Activated naive CD4-positive, alpha-beta T cell treated with anti-CD3 and anti-CD28 coated beads, Interleukin-2, amount 10 ng/mL, durations not matched to agents 7 days and 5 days (primary cell): ENCODE results near the gene USP16.
"Not testable (repeated sequence)": the region's sequence is repeated elsewhere in the genome, so short reads cannot be mapped to it uniquely, and the experiment has no call there.

ENCODE experiments used
- CTCF ChIA-PET: fragments of 350-600 bp; sonication (Branson Sonifier 250); formaldehyde crosslinking; loops from one replicate; lab custom pipeline; 2021; ENCODE audit warnings: antibody characterized with exemption; lab: Charles Lee
- DNase-seq: peaks from one replicate; pipeline ENCODE4 v3.0.0-alpha.2; 2020
- H3K27ac Mint-ChIP-seq: one replicate; pipeline ENCODE4 v1.8.0; 2021; ENCODE audit warnings: mild to moderate bottlenecking, moderate library complexity, mixed read lengths
- H3K27me3 Mint-ChIP-seq: one replicate; pipeline ENCODE4 v1.8.0; 2021; ENCODE audit warnings: mild to moderate bottlenecking, mixed read lengths
- H3K36me3 Mint-ChIP-seq: one replicate; pipeline ENCODE4 v1.8.0; 2021; ENCODE audit warnings: mixed read lengths
- H3K4me1 Mint-ChIP-seq: one replicate; pipeline ENCODE4 v1.8.0; 2021; ENCODE audit warnings: mixed read lengths
- H3K4me3 Mint-ChIP-seq: one replicate; pipeline ENCODE4 v1.8.0; 2021; ENCODE audit warnings: mild to moderate bottlenecking, moderate library complexity, mixed read lengths
- H3K9me3 Mint-ChIP-seq: one replicate; pipeline ENCODE4 v1.8.0; 2021; ENCODE audit warnings: mixed read lengths

Gene USP16

DNA sequence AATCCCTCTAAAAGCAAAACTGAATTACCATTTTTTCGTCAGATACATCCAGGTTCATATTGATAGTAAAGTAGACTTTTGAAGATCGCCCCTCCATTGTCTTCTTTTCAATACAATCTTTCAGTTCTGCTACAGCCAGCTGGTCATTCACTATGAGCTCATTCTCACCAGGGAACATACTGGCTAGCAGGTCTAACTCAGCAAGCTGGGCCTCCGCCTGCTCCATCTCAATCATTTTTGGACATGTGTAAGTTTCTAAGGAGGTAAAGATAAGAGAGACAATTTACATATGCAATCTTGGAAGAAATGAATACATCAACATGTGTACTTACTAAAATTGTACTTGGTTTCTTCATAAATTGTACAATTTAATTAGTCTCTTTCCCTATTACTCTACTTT is 16.1 kb upstream of the USP16 start:
- H3K9me3 Mint-ChIP-seq, result no peaks in the 10 kb centered on the region
- H3K27ac Mint-ChIP-seq, result no peak overlapping the region
- no peak for DNase-seq
- H3K27me3 Mint-ChIP-seq, result no peaks in the 10 kb centered on the region
- peaks cover 16% of the 10 kb centered on the region for H3K36me3 Mint-ChIP-seq
- CTCF ChIA-PET, result no interaction called here
- no peak overlapping the region for H3K4me3 Mint-ChIP-seq
- no peaks in the 10 kb centered on the region for H3K4me1 Mint-ChIP-seq

DNA sequence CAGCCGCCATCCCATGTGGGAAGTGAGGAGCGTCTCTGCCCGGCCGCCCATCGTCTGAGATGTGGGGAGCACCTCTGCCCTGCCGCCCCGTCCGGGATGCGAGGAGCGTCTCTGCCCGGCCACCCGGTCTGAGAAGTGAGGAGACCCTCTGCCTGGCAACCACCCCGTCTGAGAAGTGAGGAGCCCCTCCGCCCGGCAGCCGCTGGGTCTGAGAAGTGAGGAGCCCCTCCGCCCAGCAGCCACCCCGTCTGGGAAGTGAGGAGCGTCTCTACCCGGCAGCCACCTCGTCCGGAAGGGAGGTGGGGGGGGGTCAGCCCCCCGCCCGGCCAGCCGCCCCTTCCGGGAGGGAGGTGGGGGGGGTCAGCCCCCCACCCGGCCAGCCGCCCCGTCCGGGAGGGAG is 13.2 kb upstream of the USP16 start:
- peaks cover 13% of the 10 kb centered on the region for H3K36me3 Mint-ChIP-seq
- H3K27ac Mint-ChIP-seq, H3K27me3 Mint-ChIP-seq, H3K4me1 Mint-ChIP-seq, H3K9me3 Mint-ChIP-seq, H3K4me3 Mint-ChIP-seq, DNase-seq, CTCF ChIA-PET: not testable (repeated sequence)

GRCh38 chr21:29017639-29018237 is 6.7 kb upstream of the USP16 start:
- no peaks in the 10 kb centered on the region for H3K9me3 Mint-ChIP-seq
- CTCF ChIA-PET, result no interaction called here
- no peaks in the 10 kb centered on the region for H3K27me3 Mint-ChIP-seq
- H3K4me1 Mint-ChIP-seq, result peaks cover 47% of the 10 kb centered on the region
- H3K36me3 Mint-ChIP-seq, result peaks cover 14% of the 10 kb centered on the region
- DNase-seq, result no peak
- H3K27ac Mint-ChIP-seq, result peak overlapping the region; percentile 72
- peak overlapping the region; percentile 83 for H3K4me3 Mint-ChIP-seq

- CTCF ChIA-PET, result no interaction called here
- H3K36me3 Mint-ChIP-seq, result peaks cover 14% of the 10 kb centered on the region
These were observed 5.9 kb upstream of the USP16 start for GRCh38 chr21:29018540-29018939.

GRCh38 chr21:29022166-29022565 is 2.3 kb upstream of the USP16 start:
- H3K9me3 Mint-ChIP-seq, result no peaks in the 10 kb centered on the region
- peaks cover 14% of the 10 kb centered on the region for H3K36me3 Mint-ChIP-seq
- DNase-seq, result no peak
- H3K4me3 Mint-ChIP-seq, result no peak overlapping the region
- H3K27me3 Mint-ChIP-seq, result no peaks in the 10 kb centered on the region
- CTCF ChIA-PET, result interaction anchor here (1.3 to 1.4 kb wide), 2 partner anchors 18 to 20 kb away, joined by 3 to 4 read pairs; no protein-coding TSS in a partner anchor
- peaks cover 70% of the 10 kb centered on the region for H3K4me1 Mint-ChIP-seq
- peak overlapping the region; percentile 74 for H3K27ac Mint-ChIP-seq

More at GRCh38 chr21:29018540-29018939, 5.9 kb upstream of the USP16 start:
- Mint-ChIP-seq H3K4me1 (peaks cover 52% of the 10 kb centered on the region), H3K4me3 (peak overlapping the region; percentile 83), H3K9me3 (no peaks in the 10 kb centered on the region), H3K27me3 (no peaks in the 10 kb centered on the region), H3K27ac (peak overlapping the region; percentile 93)
- DNase-seq, result no peak

DNA sequence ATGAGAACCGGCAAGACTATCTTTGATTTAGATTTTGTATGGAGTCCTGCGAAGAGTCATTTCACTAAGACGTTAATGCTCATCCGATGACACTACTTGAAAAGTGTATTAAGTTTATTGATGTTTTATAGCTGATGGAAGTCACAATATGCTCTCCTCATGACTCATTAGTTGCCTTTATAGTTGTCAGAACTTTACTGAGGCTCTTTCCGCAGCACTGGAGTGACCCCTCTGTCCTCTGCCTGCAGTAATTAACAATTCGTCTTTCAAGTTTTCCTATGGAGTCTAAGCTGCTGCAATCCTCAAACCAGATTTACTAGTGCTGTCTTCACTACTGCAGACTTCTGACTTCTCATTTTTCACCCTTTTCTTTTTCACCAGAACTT is 853 bp downstream of the USP16 start:
- peak overlapping the region; percentile 96 for H3K4me3 Mint-ChIP-seq
- no peaks in the 10 kb centered on the region for H3K9me3 Mint-ChIP-seq
- H3K36me3 Mint-ChIP-seq, result peaks cover 19% of the 10 kb centered on the region
- no peaks in the 10 kb centered on the region for H3K27me3 Mint-ChIP-seq
- peaks cover 50% of the 10 kb centered on the region for H3K4me1 Mint-ChIP-seq
- CTCF ChIA-PET, result interaction anchor here (0.6 to 0.9 kb wide), 2 partner anchors 50 to 155 kb away, joined by 3 read pairs; no protein-coding TSS in a partner anchor
- DNase-seq, result no peak
- H3K27ac Mint-ChIP-seq, result peak overlapping the region; percentile 97

- CTCF ChIA-PET, result no interaction called here
- Mint-ChIP-seq H3K4me3 (no peak overlapping the region), H3K36me3 (peaks cover 46% of the 10 kb centered on the region), H3K9me3 (no peaks in the 10 kb centered on the region), H3K4me1 (peaks cover 18% of the 10 kb centered on the region), H3K27ac (no peak overlapping the region), H3K27me3 (no peaks in the 10 kb centered on the region)
- no peak for DNase-seq
These were observed 5.1 kb downstream of the USP16 start for GRCh38 chr21:29029524-29029923.

GRCh38 chr21:29030909-29031308 is 6.4 kb downstream of the USP16 start:
- CTCF ChIA-PET, result no interaction called here
- peaks cover 45% of the 10 kb centered on the region for H3K36me3 Mint-ChIP-seq
- H3K4me1 Mint-ChIP-seq, result peaks cover 11% of the 10 kb centered on the region
- H3K27ac Mint-ChIP-seq, result no peak overlapping the region
- H3K4me3 Mint-ChIP-seq, result no peak overlapping the region
- DNase-seq, result no peak
- H3K9me3 Mint-ChIP-seq, result no peaks in the 10 kb centered on the region
- H3K27me3 Mint-ChIP-seq, result no peaks in the 10 kb centered on the region

- CTCF ChIA-PET, result no interaction called here
- no peak for DNase-seq
- H3K27ac Mint-ChIP-seq, result no peak overlapping the region
- H3K4me1 Mint-ChIP-seq, result no peaks in the 10 kb centered on the region
- H3K9me3 Mint-ChIP-seq, result no peaks in the 10 kb centered on the region
- H3K36me3 Mint-ChIP-seq, result peaks cover 55% of the 10 kb centered on the region
- H3K27me3 Mint-ChIP-seq, result no peaks in the 10 kb centered on the region
- no peak overlapping the region for H3K4me3 Mint-ChIP-seq
These were observed 8.8 kb downstream of the USP16 start for GRCh38 chr21:29033301-29033700.

DNA sequence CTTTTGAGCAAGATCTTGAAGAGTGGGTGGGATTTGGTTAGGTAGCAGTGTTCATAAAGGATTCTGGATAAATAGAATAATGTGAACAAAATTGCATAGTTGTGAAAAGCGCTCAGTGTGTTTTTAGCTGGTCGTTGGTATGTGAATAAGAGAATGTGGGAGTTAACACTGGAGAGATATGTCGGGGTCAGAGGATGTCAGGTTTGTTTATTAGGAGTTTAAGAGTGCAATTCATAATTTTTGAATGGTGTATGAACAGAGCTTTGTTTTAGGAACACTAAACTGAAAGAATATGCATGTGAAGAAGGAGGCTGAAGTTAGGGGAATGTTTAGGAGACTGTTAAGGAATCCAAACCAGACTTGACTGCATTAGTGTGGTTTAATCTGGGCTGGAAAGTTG is 9.4 kb downstream of the USP16 start:
- no peak overlapping the region for H3K4me3 Mint-ChIP-seq
- no peak overlapping the region for H3K27ac Mint-ChIP-seq
- peaks cover 58% of the 10 kb centered on the region for H3K36me3 Mint-ChIP-seq
- no peaks in the 10 kb centered on the region for H3K27me3 Mint-ChIP-seq
- H3K4me1 Mint-ChIP-seq, result no peaks in the 10 kb centered on the region
- CTCF ChIA-PET, result no interaction called here
- H3K9me3 Mint-ChIP-seq, result no peaks in the 10 kb centered on the region
- DNase-seq, result no peak

GRCh38 chr21:29034678-29035077 is 10.2 kb downstream of the USP16 start:
- no peak for DNase-seq
- Mint-ChIP-seq H3K27ac (peak overlapping the region; percentile 7), H3K4me3 (no peak overlapping the region), H3K9me3 (no peaks in the 10 kb centered on the region), H3K36me3 (peaks cover 57% of the 10 kb centered on the region), H3K27me3 (no peaks in the 10 kb centered on the region), H3K4me1 (no peaks in the 10 kb centered on the region)
- CTCF ChIA-PET, result no interaction called here

GRCh38 chr21:29052224-29052623 is 27.8 kb downstream of the USP16 start:
- Mint-ChIP-seq H3K27me3 (no peaks in the 10 kb centered on the region), H3K36me3 (peaks cover 35% of the 10 kb centered on the region), H3K27ac (no peak overlapping the region), H3K4me1 (no peaks in the 10 kb centered on the region), H3K9me3 (no peaks in the 10 kb centered on the region), H3K4me3 (no peak overlapping the region)
- no peak for DNase-seq
- CTCF ChIA-PET, result no interaction called here

DNA sequence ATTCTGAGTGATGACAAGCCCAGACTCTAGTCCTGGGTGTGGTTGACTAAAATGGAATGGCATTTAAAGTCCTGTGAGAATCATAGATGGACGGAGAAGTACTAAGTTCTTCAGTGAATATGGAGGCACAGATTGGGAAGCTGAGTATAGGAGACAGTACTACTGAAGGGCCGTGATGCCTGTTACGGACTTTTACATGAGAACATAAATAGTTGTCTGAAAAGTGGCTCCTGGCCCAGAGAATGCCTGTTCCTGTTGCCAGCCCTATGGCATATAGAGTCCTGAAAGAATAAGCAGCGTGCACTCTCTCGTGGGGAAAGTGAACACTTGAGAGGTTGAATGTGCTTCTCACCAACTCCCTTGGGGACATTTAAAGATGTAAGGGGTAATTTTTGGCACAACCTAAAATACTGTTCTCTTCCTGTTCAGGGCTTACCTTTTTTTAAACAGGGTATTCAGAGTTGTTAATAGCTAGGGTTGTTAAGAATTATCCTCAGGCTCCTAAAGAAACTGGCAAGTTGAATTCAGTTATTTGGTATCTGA is 28.6 kb downstream of the USP16 start:
- Mint-ChIP-seq H3K9me3 (no peaks in the 10 kb centered on the region), H3K4me3 (no peak overlapping the region), H3K27me3 (no peaks in the 10 kb centered on the region), H3K27ac (no peak overlapping the region), H3K36me3 (peaks cover 36% of the 10 kb centered on the region), H3K4me1 (no peaks in the 10 kb centered on the region)
- CTCF ChIA-PET, result no interaction called here
- no peak for DNase-seq

DNA sequence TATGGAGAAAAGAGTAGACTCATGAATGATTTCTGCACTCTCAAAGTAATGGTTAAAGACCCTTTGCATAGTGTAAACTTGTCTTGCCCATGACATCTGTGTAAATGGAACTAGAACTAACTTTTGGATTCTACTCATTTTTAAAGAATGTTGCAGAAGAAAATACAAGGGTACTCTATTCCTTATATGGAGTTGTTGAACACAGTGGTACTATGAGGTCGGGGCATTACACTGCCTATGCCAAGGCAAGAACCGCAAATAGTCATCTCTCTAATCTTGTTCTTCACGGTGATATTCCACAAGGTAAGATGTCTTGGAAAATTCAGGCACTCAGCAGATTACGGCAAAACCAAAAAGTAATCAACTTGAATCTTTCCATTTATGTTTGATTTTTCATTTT is 29.2 kb downstream of the USP16 start:
- no peak overlapping the region for H3K27ac Mint-ChIP-seq
- H3K36me3 Mint-ChIP-seq, result peaks cover 34% of the 10 kb centered on the region
- CTCF ChIA-PET, result no interaction called here
- no peak overlapping the region for H3K4me3 Mint-ChIP-seq
- no peaks in the 10 kb centered on the region for H3K9me3 Mint-ChIP-seq
- no peaks in the 10 kb centered on the region for H3K27me3 Mint-ChIP-seq
- no peaks in the 10 kb centered on the region for H3K4me1 Mint-ChIP-seq
- DNase-seq, result no peak

GRCh38 chr21:29055080-29055479 is 30.6 kb downstream of the USP16 start:
- no peak overlapping the region for H3K27ac Mint-ChIP-seq
- DNase-seq, result no peak

More at GRCh38 chr21:29055080-29055479, 30.6 kb downstream of the USP16 start:
- H3K9me3 Mint-ChIP-seq, result no peaks in the 10 kb centered on the region
- no peaks in the 10 kb centered on the region for H3K4me1 Mint-ChIP-seq
- H3K4me3 Mint-ChIP-seq, result no peak overlapping the region
- H3K36me3 Mint-ChIP-seq, result peaks cover 30% of the 10 kb centered on the region
- CTCF ChIA-PET, result no interaction called here
- no peaks in the 10 kb centered on the region for H3K27me3 Mint-ChIP-seq
